Psoas muscle (tissue), 8 donors: Measurements from ENCODE around the gene CCDC18. TPM values are rescaled to one million over a fixed set of nuclear protein-coding genes. Genes with fewer than 3 reads are reported as not detected.
"Not testable (repeated sequence)": the region's sequence is repeated elsewhere in the genome, so short reads cannot be mapped to it uniquely, and the experiment has no call there.

Source experiments
- ATAC-seq, 4 donors: fragments of 200-7000 bp; cut with Tn5 transposase; one replicate each; pipeline ENCODE4 v1.9.1; 2020; ENCODE audit warnings: moderate library complexity in 3 of 4, mild to moderate bottlenecking in 2 of 4
- DNase-seq, 2 donors: peaks; one replicate each; pipeline ENCODE4 v3.0.0-alpha.2; 2020
- H3K27ac ChIP-seq: fragments of 200-600 bp; one replicate; pipeline ENCODE4 v1.8.0; 2022
- H3K27me3 ChIP-seq, 3 donors: fragments of 200-600 bp in 1 of 3; one replicate each; pipeline versions ENCODE4 v1.6.1 to v1.8.0; 2013 to 2022; ENCODE audit warnings: low read length in 2 of 3, mild to moderate bottlenecking in 2 of 3, moderate library complexity in 1 of 3; ENCODE audit not compliant: insufficient read depth in 3 of 3
- H3K36me3 ChIP-seq, 2 donors: fragments of 200-600 bp in 1 of 2; one replicate each; pipeline versions ENCODE4 v1.6.1 to v1.8.0; 2013 to 2022; ENCODE audit warnings: low read depth in 1 of 2, mild to moderate bottlenecking in 1 of 2, moderate library complexity in 1 of 2; ENCODE audit not compliant: insufficient read depth in 1 of 2
- H3K4me1 ChIP-seq: fragments of 200-600 bp; one replicate; pipeline ENCODE4 v1.8.0; 2022
- H3K4me3 ChIP-seq: fragments of 200-600 bp; one replicate; pipeline ENCODE4 v1.8.0; 2022; ENCODE audit warnings: mild to moderate bottlenecking
- H3K9me3 ChIP-seq: fragments of 200-600 bp; one replicate; pipeline ENCODE4 v1.8.0; 2022
- WGBS, 3 donors: extraction: QIAGEN DNeasy Blood & Tissue Kit; methylation state at CpG; one replicate each; pipeline versions ENCODE4 v1.1.6 to v1.1.7; 2013; 5-methylcytosine and 5-hydroxymethylcytosine counted together
- intact Hi-C, 2 donors: fragments of 100-400 bp; cut with DNase I; formaldehyde crosslinking; loops; one replicate each; pipeline versions ENCODE4 v1.11.0 to v1.14.2; 2022
- polyA plus RNA-seq, 3 donors: library from polyadenylated mRNA; stranded (reverse); fragments of 200-250 nt; gene quantifications; one replicate each; pipeline ENCODE4 v1.2.3, GENCODE V29; 2013
- total RNA-seq, 4 donors: library from RNA; stranded (reverse); fragmentation: NEBNext Ultra II Directional in 2 of 4; extraction: Animal tissue kit (Norgen Biotek cat#: 25700) in 2 of 4; gene quantifications; one replicate each; pipeline versions ENCODE4 v1.2.1 to v1.2.4, GENCODE V29; 2021 to 2023
- TF ChIP-seq, protein P1 (sequence below): fragments of 200-600 bp; IDR thresholded peaks from one replicate; pipeline ENCODE4 v1.8.0; 2022; ENCODE audit warnings: antibody characterized with exemption
- donor health status: healthy with polysubstance abuse.
- donor health status: DM: no; HTN: no; CAD: no; lungs with moderate emphysema.
- donor health status: Bipolar disorder and iron deficiency.
- donor health status: healthy.
- donor health status: DM: yes; HTN: yes; CAD: no.
- donor health status: DM: no; HTN: no; CAD: no.
- donor health status: DM: no; HTN: no; CAD: no.
- donor health status: DM: yes; HTN: yes; CAD: no.

CCDC18 gene
- total and polyA plus RNA-seq, 7 donors = 3.1 to 4.6 (median 4.0) TPM

DNA sequence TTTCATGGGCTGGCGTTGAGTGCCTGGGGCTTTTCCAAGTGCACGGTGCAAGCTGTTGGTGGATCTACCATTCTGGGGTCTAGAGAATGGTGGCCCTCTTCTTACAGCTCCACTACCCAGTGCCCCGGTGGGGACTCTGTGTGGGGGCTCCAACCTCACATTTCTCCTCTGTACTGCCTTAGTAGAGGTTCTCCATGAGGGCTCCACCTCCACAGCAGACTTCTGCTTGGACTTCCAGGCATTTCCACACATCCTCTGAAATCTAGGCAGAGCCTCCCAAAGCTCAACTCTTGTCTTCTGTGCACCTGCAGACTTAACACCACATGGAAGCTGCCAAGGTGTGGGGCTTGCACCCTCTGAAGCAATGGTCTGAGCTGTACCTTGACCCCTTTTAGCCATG, 82.1 kb downstream of the CCDC18 start:
- H3K27ac ChIP-seq = no peak overlapping the region
- intact Hi-C loops = no loop called here
- 97 to 100% (median 99%) methylated on average over 3 of the region's 3 CpGs for WGBS, 3 donors
- H3K27me3 ChIP-seq = no peaks in the 10 kb centered on the region
- no peaks in the 10 kb centered on the region for H3K9me3 ChIP-seq
- H3K4me1 ChIP-seq = no peaks in the 10 kb centered on the region
- ATAC-seq (no peak), DNase-seq (no peak)
- no peak overlapping the region for H3K4me3 ChIP-seq
- TF ChIP-seq, protein P1, sequence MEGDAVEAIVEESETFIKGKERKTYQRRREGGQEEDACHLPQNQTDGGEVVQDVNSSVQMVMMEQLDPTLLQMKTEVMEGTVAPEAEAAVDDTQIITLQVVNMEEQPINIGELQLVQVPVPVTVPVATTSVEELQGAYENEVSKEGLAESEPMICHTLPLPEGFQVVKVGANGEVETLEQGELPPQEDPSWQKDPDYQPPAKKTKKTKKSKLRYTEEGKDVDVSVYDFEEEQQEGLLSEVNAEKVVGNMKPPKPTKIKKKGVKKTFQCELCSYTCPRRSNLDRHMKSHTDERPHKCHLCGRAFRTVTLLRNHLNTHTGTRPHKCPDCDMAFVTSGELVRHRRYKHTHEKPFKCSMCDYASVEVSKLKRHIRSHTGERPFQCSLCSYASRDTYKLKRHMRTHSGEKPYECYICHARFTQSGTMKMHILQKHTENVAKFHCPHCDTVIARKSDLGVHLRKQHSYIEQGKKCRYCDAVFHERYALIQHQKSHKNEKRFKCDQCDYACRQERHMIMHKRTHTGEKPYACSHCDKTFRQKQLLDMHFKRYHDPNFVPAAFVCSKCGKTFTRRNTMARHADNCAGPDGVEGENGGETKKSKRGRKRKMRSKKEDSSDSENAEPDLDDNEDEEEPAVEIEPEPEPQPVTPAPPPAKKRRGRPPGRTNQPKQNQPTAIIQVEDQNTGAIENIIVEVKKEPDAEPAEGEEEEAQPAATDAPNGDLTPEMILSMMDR = no peak
- peaks cover 0 to 5% of the 10 kb centered on the region in 2 donors for H3K36me3 ChIP-seq

DNA sequence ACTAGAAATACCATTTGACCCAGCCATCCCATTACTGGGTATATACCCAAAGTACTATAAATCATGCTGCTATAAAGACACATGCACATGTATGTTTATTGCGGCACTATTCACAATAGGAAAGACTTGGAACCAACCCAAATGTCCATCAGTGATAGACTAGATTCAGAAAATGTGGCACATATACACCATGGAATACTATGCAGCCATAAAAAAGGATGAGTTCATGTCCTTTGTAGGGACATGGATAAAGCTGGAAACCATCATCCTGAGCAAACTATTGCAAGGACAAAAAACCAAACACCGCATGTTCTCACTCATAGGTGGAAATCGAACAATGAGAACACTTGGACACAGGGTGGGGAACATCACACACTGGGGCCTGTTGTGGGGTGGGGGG, 88.4 kb downstream of the CCDC18 start:
- H3K4me1 ChIP-seq, H3K27ac ChIP-seq, intact Hi-C loops, H3K9me3 ChIP-seq, H3K4me3 ChIP-seq, ATAC-seq, DNase-seq, H3K36me3 ChIP-seq, H3K27me3 ChIP-seq: not testable (repeated sequence)
- WGBS, 3 donors = 99 to 100% (median 100%) methylated on average over 3 of the region's 3 CpGs

DNA sequence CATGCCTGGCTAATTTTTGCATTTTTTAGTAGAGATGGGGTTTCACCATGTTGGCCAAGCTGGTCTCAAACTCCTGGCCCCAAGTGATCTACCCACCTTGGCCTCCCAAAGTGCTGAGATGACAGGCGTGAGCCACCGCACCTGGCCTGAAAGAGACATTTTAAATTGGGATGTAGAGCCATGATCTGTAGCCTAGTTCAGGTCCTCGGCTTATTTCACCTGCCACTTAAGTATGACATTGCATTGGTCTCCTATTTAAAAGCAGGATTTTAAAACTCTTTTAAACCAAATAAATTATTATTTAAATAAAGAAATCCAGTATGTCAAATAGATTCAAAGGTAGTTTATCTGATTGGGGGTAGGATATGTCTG, 94.7 kb downstream of the CCDC18 start:
- WGBS, 3 donors = 78 to 98% (median 98%) methylated on average over 3 of the region's 3 CpGs
- ATAC-seq, intact Hi-C loops: not testable (repeated sequence)

DNA sequence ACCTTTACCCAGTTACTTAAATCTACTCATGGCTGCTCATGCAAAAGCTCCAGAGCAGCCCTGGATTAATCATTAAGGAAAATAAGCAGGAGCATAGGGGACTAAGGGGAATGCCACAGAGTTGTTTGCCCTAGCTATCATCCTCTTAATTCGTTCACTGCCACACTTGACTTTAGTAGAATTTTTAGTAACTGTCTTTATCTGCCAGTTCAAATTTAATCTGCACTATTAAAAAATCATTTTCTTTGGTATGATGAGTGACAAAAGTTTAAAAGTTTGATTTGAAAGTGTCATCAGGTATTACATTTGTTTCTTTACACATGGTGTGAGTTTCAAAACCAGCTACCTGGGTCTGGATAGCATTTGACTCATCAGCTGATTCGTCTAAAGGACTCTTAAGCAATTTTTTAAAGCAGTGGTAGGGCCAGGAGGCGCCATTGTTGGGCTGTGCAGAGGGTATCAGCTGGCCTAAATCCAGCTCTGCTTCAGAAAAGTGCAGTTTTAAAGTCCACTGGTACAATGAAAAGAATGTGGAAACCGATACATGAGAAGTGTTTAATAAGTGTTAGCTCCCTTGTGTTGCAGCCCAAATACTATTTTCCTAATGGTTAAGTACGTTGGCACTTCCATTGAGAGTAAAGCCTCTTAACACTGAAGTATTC, 95.2 kb downstream of the CCDC18 start:
- WGBS, 3 donors = 76 to 83% (median 81%) methylated on average over 5 of the region's 5 CpGs
- no peaks in the 10 kb centered on the region for H3K4me1 ChIP-seq
- no peaks in the 10 kb centered on the region for H3K36me3 ChIP-seq
- no peak overlapping the region for H3K4me3 ChIP-seq
- H3K27ac ChIP-seq = no peak overlapping the region
- no peak for ATAC-seq
- intact Hi-C loops = no loop called here
- TF ChIP-seq, protein P1 = no peak
- peaks cover 5% of the 10 kb centered on the region for H3K9me3 ChIP-seq
- H3K27me3 ChIP-seq = no peaks in the 10 kb centered on the region
- DNase-seq = no peak

More for the DNA sequence above, 94.7 kb downstream of the CCDC18 start:
- not testable (repeated sequence) for H3K36me3 ChIP-seq, DNase-seq, H3K9me3 ChIP-seq, H3K27me3 ChIP-seq, H3K27ac ChIP-seq, H3K4me1 ChIP-seq, H3K4me3 ChIP-seq

DNA sequence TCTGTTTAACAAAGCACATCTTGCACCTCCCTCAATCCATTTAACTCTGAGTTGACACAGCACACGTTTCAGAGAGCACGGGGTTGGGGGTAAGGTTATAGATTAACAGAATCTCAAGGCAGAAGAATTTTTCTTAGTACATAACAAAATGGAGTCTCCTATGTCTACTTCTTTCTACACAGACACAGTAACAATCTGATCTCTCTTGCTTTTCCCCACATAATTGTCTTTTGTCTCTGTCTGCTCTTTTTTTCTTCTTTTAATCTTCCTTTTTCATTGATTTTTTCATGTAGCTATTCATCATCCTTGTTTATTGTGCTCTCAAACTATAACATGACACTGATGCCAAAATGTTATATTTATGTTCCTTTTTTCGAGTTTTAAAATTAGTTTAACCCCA, 97.0 kb downstream of the CCDC18 start:
- intact Hi-C loops, ATAC-seq, H3K27ac ChIP-seq, H3K9me3 ChIP-seq, H3K27me3 ChIP-seq, DNase-seq, H3K36me3 ChIP-seq, H3K4me3 ChIP-seq, H3K4me1 ChIP-seq: not testable (repeated sequence)
- 44 to 51% (median 47%) methylated on average over 3 of the region's 3 CpGs for WGBS, 3 donors

DNA sequence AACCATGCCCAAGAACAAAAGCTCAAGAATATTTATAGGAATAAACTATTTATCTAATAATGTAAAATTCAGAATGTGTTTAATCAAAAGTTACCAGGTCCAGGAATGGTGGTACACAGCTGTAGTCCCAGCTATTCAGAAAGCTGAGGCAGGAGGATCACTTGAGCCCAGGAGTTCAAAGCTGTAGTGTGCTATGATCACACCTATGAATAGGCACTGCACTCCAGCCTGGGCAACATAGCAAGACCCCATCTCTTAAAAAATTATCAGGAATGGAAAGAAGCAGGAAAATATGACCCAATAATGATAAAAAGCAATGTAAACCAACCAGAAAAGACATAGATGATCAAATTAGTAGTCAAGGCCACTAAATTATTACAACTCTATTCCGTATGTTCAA, 103.0 kb downstream of the CCDC18 start:
- Histone ChIP-seq H3K4me1 (no peaks in the 10 kb centered on the region), H3K27me3 (no peaks in the 10 kb centered on the region), H3K9me3 (peaks cover 5% of the 10 kb centered on the region), H3K36me3 (no peaks in the 10 kb centered on the region), H3K27ac (no peak overlapping the region), H3K4me3 (no peak overlapping the region)
- DNase-seq (no peak), ATAC-seq (no peak)
- intact Hi-C loops = no loop called here
- 95 to 98% (median 97%) methylated on average over 1 of the region's 1 CpG for WGBS, 3 donors
- TF ChIP-seq, protein P1 = no peak
